ENCODE results near the gene IL21.
A peak's percentile ranks its signal among the peaks of the same experiment; 100 is the strongest.
"Not testable (repeated sequence)": the region's sequence is repeated elsewhere in the genome, so short reads cannot be mapped to it uniquely, and the experiment has no call there.

IL21 gene

DNA sequence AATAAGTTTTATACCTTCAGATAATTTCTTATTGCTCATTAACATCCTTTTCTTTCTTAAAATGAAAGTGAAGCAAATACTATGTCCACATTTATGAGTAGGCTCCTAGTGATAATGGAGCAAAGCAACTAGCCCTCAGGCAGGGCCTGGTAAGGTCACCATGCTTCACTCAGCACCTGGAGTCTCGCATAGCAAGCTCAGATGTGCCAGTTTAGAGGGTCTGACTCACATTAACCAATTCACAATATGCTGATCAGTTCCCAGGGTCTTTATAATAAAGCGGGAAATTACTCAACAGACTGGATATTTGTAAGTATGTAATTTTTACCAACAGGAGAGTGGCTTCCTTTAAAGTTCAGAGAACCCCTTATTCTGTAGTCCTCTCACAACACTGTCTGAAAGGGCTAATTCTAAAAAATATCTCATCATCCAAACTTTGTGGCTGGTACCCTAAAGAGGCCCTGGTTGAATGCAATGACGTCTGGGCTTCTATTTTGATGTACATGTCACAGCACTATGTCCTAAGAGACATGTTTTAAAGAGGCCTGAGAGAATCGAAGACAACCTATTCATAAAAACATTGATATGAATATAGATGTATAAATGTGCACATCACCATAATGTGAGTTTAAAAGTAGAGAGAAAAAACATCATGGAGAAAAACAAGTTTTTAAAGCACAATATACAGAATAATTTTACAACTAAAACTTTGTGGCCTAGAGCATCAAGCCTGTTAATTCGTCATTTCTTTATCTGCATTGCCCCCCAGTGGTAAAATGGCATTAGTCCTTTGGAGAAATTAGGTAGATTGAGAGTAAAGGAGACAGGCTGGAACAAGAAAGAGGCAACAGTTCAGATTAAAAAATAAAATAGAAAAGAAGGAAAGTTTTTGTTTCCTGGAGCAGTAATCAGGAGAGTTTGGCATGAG is 44.3 kb downstream of the IL21 start:
- peak; percentile 4 for DNase-seq

DNA sequence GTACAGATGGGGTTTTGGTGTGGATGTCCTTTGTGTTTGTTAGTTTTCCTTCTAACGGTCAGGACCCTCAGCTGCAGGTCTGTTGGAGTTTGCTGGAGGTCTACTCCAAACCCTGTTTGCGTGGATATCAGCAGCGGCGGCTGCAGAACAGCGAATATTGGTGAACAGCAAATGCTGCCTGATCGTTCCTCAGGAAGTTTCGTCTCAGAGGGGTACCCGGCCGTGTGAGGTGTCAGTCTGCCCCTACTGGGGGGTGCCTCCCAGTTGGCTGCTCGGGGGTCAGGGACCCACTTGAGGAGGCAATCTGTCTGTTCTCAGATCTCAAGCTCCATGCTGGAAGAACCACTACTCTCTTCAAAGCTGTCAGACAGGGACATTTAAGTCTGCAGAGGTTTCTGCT is 46.5 kb downstream of the IL21 start:
- not testable (repeated sequence) for DNase-seq

DNA sequence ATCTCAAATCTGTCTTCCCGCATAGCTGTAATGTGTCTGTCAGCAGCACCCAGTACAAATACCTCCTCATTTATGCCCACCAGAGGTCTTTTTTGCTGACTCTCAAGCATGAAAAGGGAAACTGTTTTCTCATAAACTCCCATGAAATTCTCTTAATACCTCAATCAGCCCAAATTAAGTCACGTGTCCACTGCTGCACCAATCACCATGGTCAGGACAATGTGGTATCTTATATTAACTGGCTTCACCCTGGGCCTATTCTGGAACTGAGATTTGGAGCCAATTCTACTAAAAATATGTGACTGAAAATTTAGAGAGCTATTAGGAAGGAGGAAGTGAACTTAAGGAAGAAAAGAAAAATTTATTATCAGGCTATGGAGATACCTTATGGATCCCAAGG is 58.4 kb downstream of the IL21 start:
- DNase-seq, result no peak

All from NCI-H2171 treated with DMSO at 0.1 percent for 48 hours (cell line).